ENCODE measurements around the gene SLC6A3. TPM values are rescaled to one million over a fixed set of nuclear protein-coding genes. Genes with fewer than 3 reads are reported as not detected.
"Not testable (repeated sequence)": the region's sequence is repeated elsewhere in the genome, so short reads cannot be mapped to it uniquely, and the experiment has no call there.

Gene SLC6A3
- total and polyA plus RNA-seq, 2 of the 13 experiments (the other 11 are each of a cell fraction or from before 2014, with no cell fraction given) = 0.01 TPM; not detected in 1

DNA sequence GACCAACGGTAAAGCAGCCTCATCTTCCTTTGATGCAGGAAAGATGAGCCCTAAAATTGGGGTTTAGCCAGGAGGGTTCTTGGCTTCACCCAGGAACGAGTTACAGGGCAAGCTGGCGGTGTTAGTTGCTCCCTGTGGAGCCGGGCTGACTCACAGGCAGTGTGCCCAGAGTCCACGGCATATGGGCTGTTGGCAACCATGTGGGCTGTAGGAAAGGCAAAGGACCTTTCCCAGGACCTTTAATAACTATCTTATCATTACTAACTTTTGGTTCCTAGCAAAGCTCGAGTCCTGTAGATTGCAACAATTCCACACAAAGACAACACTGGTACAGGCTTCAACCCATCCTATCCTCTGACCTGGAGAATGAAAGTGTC, 70.6 kb downstream of the SLC6A3 start (continued):
- TF ChIP-seq, protein P1, sequence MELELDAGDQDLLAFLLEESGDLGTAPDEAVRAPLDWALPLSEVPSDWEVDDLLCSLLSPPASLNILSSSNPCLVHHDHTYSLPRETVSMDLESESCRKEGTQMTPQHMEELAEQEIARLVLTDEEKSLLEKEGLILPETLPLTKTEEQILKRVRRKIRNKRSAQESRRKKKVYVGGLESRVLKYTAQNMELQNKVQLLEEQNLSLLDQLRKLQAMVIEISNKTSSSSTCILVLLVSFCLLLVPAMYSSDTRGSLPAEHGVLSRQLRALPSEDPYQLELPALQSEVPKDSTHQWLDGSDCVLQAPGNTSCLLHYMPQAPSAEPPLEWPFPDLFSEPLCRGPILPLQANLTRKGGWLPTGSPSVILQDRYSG (CRISPR knock-in tag; IDR thresholded peaks at IDR 0.05) = no peak
- TF ChIP-seq ZNF24 (IDR thresholded peaks at IDR 0.05) = no peak
- TF ChIP-seq SRY (CRISPR knock-in tag; IDR thresholded peaks at IDR 0.05) = no peak
- TF ChIP-seq ZNF670 (CRISPR knock-in tag; IDR thresholded peaks at IDR 0.05; ENCODE audit: borderline replicate concordance) = no peak
- TF ChIP-seq TOE1 (CRISPR knock-in tag; IDR thresholded peaks at IDR 0.05) = no peak

DNA sequence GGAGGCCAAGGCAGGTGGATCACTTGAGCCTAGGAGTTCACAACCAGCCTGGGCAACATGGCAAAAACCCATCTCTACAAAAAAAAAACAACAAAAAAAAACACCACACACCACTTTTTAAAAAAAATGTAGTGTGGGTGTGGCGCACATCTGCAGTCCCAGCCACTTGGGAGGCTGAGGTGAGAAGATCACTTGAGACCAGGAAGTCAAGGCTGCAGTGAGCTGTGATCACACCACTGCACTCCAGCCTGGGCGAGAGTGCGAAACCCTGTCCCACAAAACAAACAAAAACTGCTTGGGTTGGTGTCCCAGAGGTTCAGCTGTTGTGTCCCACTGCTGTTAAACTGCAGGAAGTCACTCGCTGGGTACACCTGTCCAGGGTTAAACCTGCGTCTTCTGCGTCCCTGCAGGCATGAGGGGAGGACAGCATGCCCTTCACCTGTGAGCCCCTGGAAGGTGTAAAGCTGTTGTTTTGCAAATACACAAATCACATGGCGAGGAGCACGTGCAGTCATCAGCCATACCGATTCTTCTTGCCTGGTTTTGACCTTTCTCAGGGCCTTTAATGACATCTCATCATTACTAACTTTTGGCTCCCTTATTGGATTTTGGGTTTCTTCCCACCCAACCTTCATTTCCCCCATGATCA, 71.1 kb downstream of the SLC6A3 start:
- no TSS peak for BruUV-seq (replicated peaks)
- POLR2A ChIA-PET = no interaction called here
- ATAC-seq = no peak
- no peak overlapping the region for H2AFZ ChIP-seq (ENCODE audit: low read length)
- H3K4me2 ChIP-seq (ENCODE audit: low read depth, low read length) = no peak overlapping the region
- H4K20me1 ChIP-seq (ENCODE audit: insufficient read depth, low read length) = no peaks in the 10 kb centered on the region
- H3K4me3 ChIP-seq (replicated peaks in 1 of 3; ENCODE audit: insufficient read depth in 1 of 3, low read depth in 2 of 3, low read length in 3 of 3) = no peak overlapping the region
- TF ChIP-seq SMAD3 (CRISPR knock-in tag; IDR thresholded peaks at IDR 0.05) (no peak), JUN (CRISPR knock-in tag; IDR thresholded peaks at IDR 0.05) (no peak), HDAC1 (CRISPR knock-in tag; IDR thresholded peaks at IDR 0.05) (no peak), EHMT2 (IDR thresholded peaks at IDR 0.05; ENCODE audit: borderline replicate concordance, low read depth, low read length) (no peak)
- TF ChIP-seq, protein P2, sequence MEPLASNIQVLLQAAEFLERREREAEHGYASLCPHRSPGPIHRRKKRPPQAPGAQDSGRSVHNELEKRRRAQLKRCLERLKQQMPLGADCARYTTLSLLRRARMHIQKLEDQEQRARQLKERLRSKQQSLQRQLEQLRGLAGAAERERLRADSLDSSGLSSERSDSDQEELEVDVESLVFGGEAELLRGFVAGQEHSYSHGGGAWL (CRISPR knock-in tag; IDR thresholded peaks at IDR 0.05) = no peak
- H3K4me1 ChIP-seq (ENCODE audit: insufficient read depth, low read length) = no peaks in the 10 kb centered on the region
- CTCF ChIA-PET (ENCODE audit: low intra/inter-chr PET ratio, low total read pairs) = no interaction called here
- peaks cover 6 to 69% of the 10 kb centered on the region in 2 experiments for H3K27me3 ChIP-seq (ENCODE audit: control insufficient read depth in 1 of 2, insufficient read depth in 2 of 2, low read length in 2 of 2)
- H3K9me3 ChIP-seq (ENCODE audit: low read length) = no peaks in the 10 kb centered on the region
- no peak for DNase-seq (ENCODE audit: low spot score)
- WGBS (ENCODE audit: low lambda C conversion rate) = 13% methylated on average over 5 of the region's 9 CpGs
- intact Hi-C loops (cut with micrococcal nuclease; ENCODE audit: unreplicated experiment) (no loop called here), in situ Hi-C loops (cut with HindIII; ENCODE audit: extremely low pct_ligation_motif_present, low pct_unique_long_range_greater_than_20kb) (no loop called here)
- no peaks in the 10 kb centered on the region for H3K36me3 ChIP-seq (replicated peaks in 1 of 2; ENCODE audit: control insufficient read depth in 1 of 2, insufficient read depth in 2 of 2, low read length in 2 of 2)
- no peak overlapping the region for H3K27ac ChIP-seq (ENCODE audit: extremely low read length, insufficient read depth, low read length)
- H3K9ac ChIP-seq (ENCODE audit: insufficient read depth, low read depth, low read length) = no peak overlapping the region
- H3K79me2 ChIP-seq (ENCODE audit: insufficient read depth, low read length) = no peaks in the 10 kb centered on the region
- FAIRE-seq = no peak

DNA sequence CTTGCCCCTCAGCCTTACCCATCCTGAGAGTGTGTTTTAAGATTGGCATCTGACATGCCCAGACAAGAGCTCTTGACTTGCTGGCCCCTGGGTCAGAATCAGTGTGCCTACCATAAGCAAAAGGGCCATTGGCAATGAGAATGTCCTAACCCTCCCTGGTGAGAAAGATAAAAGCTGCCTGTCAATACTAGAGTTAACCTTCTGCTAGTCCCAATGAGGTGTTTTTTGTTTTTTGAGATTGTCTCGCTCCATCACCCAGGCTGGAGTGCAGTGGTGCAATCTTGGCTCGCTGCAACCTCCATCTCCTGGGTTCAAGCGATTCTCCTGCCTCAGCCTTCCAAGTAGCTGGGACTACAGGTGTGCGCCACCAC, 73.3 kb downstream of the SLC6A3 start:
- H3K4me2 ChIP-seq (ENCODE audit: low read depth, low read length); CTCF ChIA-PET (ENCODE audit: low intra/inter-chr PET ratio, low total read pairs); H2AFZ ChIP-seq (ENCODE audit: low read length); DNase-seq (ENCODE audit: low spot score); H3K9me3 ChIP-seq (ENCODE audit: low read length); BruUV-seq (replicated peaks); H3K36me3 ChIP-seq (replicated peaks in 1 of 2; ENCODE audit: control insufficient read depth in 1 of 2, insufficient read depth in 2 of 2, low read length in 2 of 2); H3K79me2 ChIP-seq (ENCODE audit: insufficient read depth, low read length); ATAC-seq; H3K4me3 ChIP-seq (replicated peaks in 1 of 3; ENCODE audit: insufficient read depth in 1 of 3, low read depth in 2 of 3, low read length in 3 of 3); intact Hi-C loops (cut with micrococcal nuclease; ENCODE audit: unreplicated experiment); H3K27ac ChIP-seq (ENCODE audit: extremely low read length, insufficient read depth, low read length); in situ Hi-C loops (cut with HindIII; ENCODE audit: extremely low pct_ligation_motif_present, low pct_unique_long_range_greater_than_20kb); POLR2A ChIA-PET; FAIRE-seq; H3K4me1 ChIP-seq (ENCODE audit: insufficient read depth, low read length); H4K20me1 ChIP-seq (ENCODE audit: insufficient read depth, low read length); H3K9ac ChIP-seq (ENCODE audit: insufficient read depth, low read depth, low read length): not testable (repeated sequence)
- WGBS (ENCODE audit: low lambda C conversion rate) = 48% methylated on average over 3 of the region's 4 CpGs
- peaks cover 1 to 55% of the 10 kb centered on the region in 2 experiments; a peak in 4 of 5 replicates for H3K27me3 ChIP-seq (ENCODE audit: control insufficient read depth in 1 of 2, insufficient read depth in 2 of 2, low read length in 2 of 2)
